Right atrium auricular region (tissue), 2 donors: ENCODE data around the gene IFRD1. TPM values are rescaled to one million over a fixed set of nuclear protein-coding genes. Genes with fewer than 3 reads are reported as not detected.
"Not testable (repeated sequence)": the region's sequence is repeated elsewhere in the genome, so short reads cannot be mapped to it uniquely, and the experiment has no call there.

ENCODE experiments used
- DNase-seq: peaks from one replicate; pipeline ENCODE4 v3.0.0-alpha.2; 2019; ENCODE audit warnings: low spot score
- H3K27ac ChIP-seq, 2 donors: fragments of 200-600 bp; sonication (generic); 1 replicate in 1 of 2; 2 replicates in 1 of 2; pipeline ENCODE4 v1.5.1; 2016 to 2019
- H3K27me3 ChIP-seq, 2 donors: fragments of 200-600 bp; sonication (generic); one replicate each; pipeline versions ENCODE4 v1.5.1 to v1.6.0; 2017 to 2019
- H3K36me3 ChIP-seq: fragments of 200-600 bp; sonication (generic); one replicate; pipeline ENCODE4 v1.5.1; 2016
- H3K4me1 ChIP-seq, 2 donors: fragments of 200-600 bp; sonication (generic); one replicate each; pipeline versions ENCODE4 v1.5.1 to v1.6.0; 2017 to 2019
- H3K4me3 ChIP-seq, 2 donors: fragments of 200-600 bp; sonication (generic); 1 replicate in 1 of 2; 2 replicates in 1 of 2; pipeline ENCODE4 v1.5.1; 2017 to 2019; ENCODE audit warnings: mild to moderate bottlenecking in 1 of 2, moderate library complexity in 1 of 2
- H3K9me3 ChIP-seq, 2 donors: fragments of 200-600 bp; sonication (generic); one replicate each; pipeline ENCODE4 v1.5.1; 2019
- total RNA-seq, 2 donors: library from RNA; depleted of rRNA; stranded (reverse); fragments of >200 nt; gene quantifications; one replicate each; pipeline ENCODE4 v1.1.0, GENCODE V29; 2016
- TF ChIP-seq, protein P1 (sequence below), 2 donors: fragments of 200-600 bp; sonication (generic); IDR thresholded peaks; one replicate each; pipeline ENCODE4 v1.5.1; 2019; ENCODE audit warnings: antibody characterized with exemption in 2 of 2

The IFRD1 gene
- total RNA-seq, 2 donors from 2014 or later: 11.2 to 25.5 TPM

DNA sequence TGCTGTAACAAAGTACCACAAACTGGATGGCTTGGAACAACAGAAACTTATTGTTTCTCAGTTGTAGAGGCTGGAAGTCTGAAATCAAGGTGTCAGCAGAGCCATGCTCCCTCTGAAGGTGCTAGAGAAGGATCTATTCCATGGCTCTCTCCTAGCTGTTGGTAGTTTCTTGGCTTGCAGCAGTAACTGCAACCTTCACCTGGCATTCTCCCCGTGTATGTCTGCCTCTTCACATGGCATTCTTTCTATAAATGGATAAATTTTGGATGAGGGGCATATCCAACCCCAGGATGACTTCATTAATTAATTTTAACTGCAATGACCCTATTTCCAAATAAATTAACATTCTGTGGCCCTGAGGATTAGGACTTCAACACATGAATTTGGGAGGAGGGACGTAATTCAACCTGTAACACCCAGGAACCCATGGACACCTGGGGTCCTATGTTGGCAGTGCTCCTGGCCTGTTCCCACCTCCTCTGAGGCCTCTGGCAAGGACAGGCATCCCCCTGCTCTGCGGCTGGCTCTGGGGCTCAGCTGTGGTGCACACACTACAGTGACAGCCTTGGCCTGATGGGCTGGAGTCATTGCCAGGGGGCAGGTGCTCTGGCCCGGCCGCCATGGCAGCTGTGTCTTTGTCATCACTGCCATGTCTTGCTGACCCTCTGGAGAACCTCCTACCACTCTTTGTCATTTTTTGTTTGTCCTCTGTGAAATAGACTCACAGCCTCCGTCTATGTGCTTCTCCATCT is 61.4 kb downstream of the IFRD1 start:
- TF ChIP-seq, protein P1, sequence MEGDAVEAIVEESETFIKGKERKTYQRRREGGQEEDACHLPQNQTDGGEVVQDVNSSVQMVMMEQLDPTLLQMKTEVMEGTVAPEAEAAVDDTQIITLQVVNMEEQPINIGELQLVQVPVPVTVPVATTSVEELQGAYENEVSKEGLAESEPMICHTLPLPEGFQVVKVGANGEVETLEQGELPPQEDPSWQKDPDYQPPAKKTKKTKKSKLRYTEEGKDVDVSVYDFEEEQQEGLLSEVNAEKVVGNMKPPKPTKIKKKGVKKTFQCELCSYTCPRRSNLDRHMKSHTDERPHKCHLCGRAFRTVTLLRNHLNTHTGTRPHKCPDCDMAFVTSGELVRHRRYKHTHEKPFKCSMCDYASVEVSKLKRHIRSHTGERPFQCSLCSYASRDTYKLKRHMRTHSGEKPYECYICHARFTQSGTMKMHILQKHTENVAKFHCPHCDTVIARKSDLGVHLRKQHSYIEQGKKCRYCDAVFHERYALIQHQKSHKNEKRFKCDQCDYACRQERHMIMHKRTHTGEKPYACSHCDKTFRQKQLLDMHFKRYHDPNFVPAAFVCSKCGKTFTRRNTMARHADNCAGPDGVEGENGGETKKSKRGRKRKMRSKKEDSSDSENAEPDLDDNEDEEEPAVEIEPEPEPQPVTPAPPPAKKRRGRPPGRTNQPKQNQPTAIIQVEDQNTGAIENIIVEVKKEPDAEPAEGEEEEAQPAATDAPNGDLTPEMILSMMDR (IDR thresholded peaks at IDR 0.05): no peak
- no peaks in the 10 kb centered on the region for H3K9me3 ChIP-seq
- peaks cover 0 to 14% of the 10 kb centered on the region in 2 donors for H3K4me1 ChIP-seq
- H3K27me3 ChIP-seq: no peaks in the 10 kb centered on the region
- H3K4me3 ChIP-seq: no peak overlapping the region
- H3K36me3 ChIP-seq: no peaks in the 10 kb centered on the region
- DNase-seq: no peak
- no peak overlapping the region for H3K27ac ChIP-seq

GRCh38 chr7:112512451-112513210 is 62.4 kb downstream of the IFRD1 start:
- no peak for DNase-seq
- Histone ChIP-seq H3K4me3 (no peak overlapping the region), H3K36me3 (no peaks in the 10 kb centered on the region), H3K27me3 (no peaks in the 10 kb centered on the region), H3K4me1 (peaks cover 0 to 14% of the 10 kb centered on the region in 2 donors), H3K9me3 (no peaks in the 10 kb centered on the region), H3K27ac (no peak overlapping the region)
- TF ChIP-seq, protein P1 (IDR thresholded peaks at IDR 0.05): no peak

GRCh38 chr7:112515989-112516388 is 65.7 kb downstream of the IFRD1 start:
- no peaks in the 10 kb centered on the region for H3K4me1 ChIP-seq
- no peaks in the 10 kb centered on the region for H3K36me3 ChIP-seq
- TF ChIP-seq, protein P1 (IDR thresholded peaks at IDR 0.05): no peak
- no peaks in the 10 kb centered on the region for H3K9me3 ChIP-seq
- no peak overlapping the region for H3K4me3 ChIP-seq
- no peak overlapping the region for H3K27ac ChIP-seq
- no peaks in the 10 kb centered on the region for H3K27me3 ChIP-seq
- DNase-seq: no peak

DNA sequence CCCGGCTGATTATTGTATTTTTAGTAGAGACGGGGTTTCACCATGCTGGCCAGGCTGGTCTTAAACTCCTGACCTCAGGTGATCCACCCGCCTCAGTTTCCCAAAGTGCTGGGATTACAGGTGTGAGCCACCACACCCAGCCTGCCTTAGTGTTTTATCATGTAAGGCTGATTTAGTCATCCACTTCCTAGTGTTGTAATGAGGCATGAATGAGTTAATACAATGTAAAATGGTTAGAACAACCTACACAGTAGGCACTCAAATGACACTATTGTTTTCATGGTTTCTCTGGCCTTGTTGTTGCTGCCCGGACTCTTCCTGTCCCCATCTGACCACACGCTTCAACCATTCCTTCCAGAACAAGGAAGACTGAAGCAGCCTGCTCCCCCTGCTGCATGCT is 66.2 kb downstream of the IFRD1 start:
- DNase-seq, H3K9me3 ChIP-seq, H3K27ac ChIP-seq, H3K4me3 ChIP-seq, H3K36me3 ChIP-seq, H3K27me3 ChIP-seq, H3K4me1 ChIP-seq: not testable (repeated sequence)

DNA sequence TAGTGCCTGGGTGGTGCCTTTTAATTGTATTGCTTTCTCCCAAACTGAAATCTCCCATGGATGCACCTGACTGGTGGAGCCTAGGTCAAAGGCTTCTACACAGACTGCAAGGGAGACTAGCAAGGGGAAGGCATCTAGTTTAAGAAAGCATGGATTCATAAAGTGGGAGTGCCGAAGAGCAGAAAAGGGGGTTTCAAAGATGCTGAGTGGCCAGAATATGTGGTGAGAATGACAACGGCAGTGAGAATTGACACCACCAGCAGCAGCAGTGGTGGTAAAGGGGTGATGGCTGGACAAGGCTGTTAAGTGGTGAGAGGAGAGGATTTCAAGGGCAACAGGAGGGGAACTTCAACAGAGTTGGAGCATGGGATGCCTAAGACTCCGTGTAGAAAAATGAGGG is 67.2 kb downstream of the IFRD1 start:
- no peaks in the 10 kb centered on the region for H3K4me1 ChIP-seq
- TF ChIP-seq, protein P1 (IDR thresholded peaks at IDR 0.05): no peak
- no peaks in the 10 kb centered on the region for H3K27me3 ChIP-seq
- DNase-seq: no peak
- no peak overlapping the region for H3K27ac ChIP-seq
- no peaks in the 10 kb centered on the region for H3K9me3 ChIP-seq
- no peaks in the 10 kb centered on the region for H3K36me3 ChIP-seq
- no peak overlapping the region for H3K4me3 ChIP-seq

DNA sequence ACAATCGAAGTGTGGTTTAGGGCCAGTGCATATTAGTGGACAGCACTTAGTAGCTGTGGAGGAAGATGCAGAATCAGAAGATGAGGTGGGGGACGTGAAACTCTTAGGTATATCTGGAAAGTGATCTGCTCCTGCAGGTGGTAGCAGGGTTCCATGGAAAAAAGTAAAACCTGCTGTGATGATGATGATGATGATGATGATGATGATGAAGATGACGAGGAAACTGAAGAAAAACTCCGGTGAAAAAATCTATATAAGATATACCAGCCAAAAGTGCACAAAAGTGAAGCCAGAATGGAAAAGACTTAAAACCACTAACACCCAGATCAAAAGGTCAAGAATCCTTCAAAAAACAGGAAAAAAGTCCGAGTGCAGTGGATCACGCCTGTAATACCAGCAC is 70.5 kb downstream of the IFRD1 start:
- Histone ChIP-seq H3K36me3 (no peaks in the 10 kb centered on the region), H3K9me3 (no peaks in the 10 kb centered on the region), H3K27ac (no peak overlapping the region), H3K4me3 (no peak overlapping the region), H3K4me1 (no peaks in the 10 kb centered on the region), H3K27me3 (no peaks in the 10 kb centered on the region)
- TF ChIP-seq, protein P1 (IDR thresholded peaks at IDR 0.05): no peak
- DNase-seq: no peak
